Effector memory CD8-positive, alpha-beta T cell (primary cell): ENCODE results near the gene FAM161B.
A peak's percentile ranks its signal among the peaks of the same experiment; 100 is the strongest.

ENCODE experiments used
- ATAC-seq: fragments of 150-1000 bp; cut with Tn5 transposase; replicated peaks from 2 replicates; pipeline ENCODE4 v1.10.0; 2021; ENCODE audit warnings: mild to moderate bottlenecking, moderate library complexity
- DNase-seq, 3 experiments: peaks; one replicate each; pipeline ENCODE4 v3.0.0; 2021
- H3K27ac Mint-ChIP-seq, 2 donors: one replicate each; pipeline ENCODE4 v1.8.0; 2022; ENCODE audit warnings: mild to moderate bottlenecking in 2 of 2, mixed read lengths in 2 of 2, moderate library complexity in 2 of 2
- H3K27me3 Mint-ChIP-seq, 2 donors: one replicate each; pipeline ENCODE4 v1.8.0; 2022; ENCODE audit warnings: mixed read lengths in 2 of 2
- H3K36me3 Mint-ChIP-seq: one replicate; pipeline ENCODE4 v1.8.0; 2022; ENCODE audit warnings: mild to moderate bottlenecking, moderate library complexity, mixed read lengths; ENCODE audit not compliant: insufficient read depth
- H3K4me1 Mint-ChIP-seq, 2 donors: one replicate each; pipeline ENCODE4 v1.8.0; 2022; ENCODE audit warnings: low read depth in 2 of 2, mixed read lengths in 2 of 2
- H3K4me3 Mint-ChIP-seq, 2 donors: one replicate each; pipeline ENCODE4 v1.8.0; 2022; ENCODE audit warnings: mild to moderate bottlenecking in 2 of 2, mixed read lengths in 2 of 2, moderate library complexity in 2 of 2
- H3K9me3 Mint-ChIP-seq, 2 donors: one replicate each; pipeline ENCODE4 v1.8.0; 2022; ENCODE audit warnings: mixed read lengths in 2 of 2

The FAM161B gene

GRCh38 chr14:73973497-73973896 is 23.6 kb upstream of the FAM161B start:
- ATAC-seq (no peak), DNase-seq (no peak)
- H3K4me3 Mint-ChIP-seq, result no peak overlapping the region
- no peak overlapping the region for H3K27ac Mint-ChIP-seq
- H3K36me3 Mint-ChIP-seq, result peaks cover 7% of the 10 kb centered on the region
- no peaks in the 10 kb centered on the region for H3K4me1 Mint-ChIP-seq
- H3K27me3 Mint-ChIP-seq, result no peaks in the 10 kb centered on the region
- no peaks in the 10 kb centered on the region for H3K9me3 Mint-ChIP-seq

GRCh38 chr14:73968885-73969284 is 19.0 kb upstream of the FAM161B start:
- no peak overlapping the region for H3K27ac Mint-ChIP-seq
- no peaks in the 10 kb centered on the region for H3K9me3 Mint-ChIP-seq
- H3K4me3 Mint-ChIP-seq, result no peak overlapping the region
- H3K36me3 Mint-ChIP-seq, result peaks cover 14% of the 10 kb centered on the region
- H3K27me3 Mint-ChIP-seq, result no peaks in the 10 kb centered on the region
- no peaks in the 10 kb centered on the region for H3K4me1 Mint-ChIP-seq
- DNase-seq, result no peak
- ATAC-seq, result no peak

GRCh38 chr14:73965216-73965615 is 15.3 kb upstream of the FAM161B start:
- Mint-ChIP-seq H3K36me3 (peaks cover 29% of the 10 kb centered on the region), H3K4me3 (no peak overlapping the region), H3K27ac (peak overlapping the region; percentile 56 to 57), H3K9me3 (no peaks in the 10 kb centered on the region), H3K4me1 (no peaks in the 10 kb centered on the region), H3K27me3 (no peaks in the 10 kb centered on the region)
- no peak for ATAC-seq
- DNase-seq, result no peak

GRCh38 chr14:73961192-73961591 is 11.3 kb upstream of the FAM161B start:
- ATAC-seq, result no peak
- Mint-ChIP-seq H3K27me3 (no peaks in the 10 kb centered on the region), H3K27ac (no peak overlapping the region), H3K4me1 (no peaks in the 10 kb centered on the region), H3K9me3 (no peaks in the 10 kb centered on the region), H3K4me3 (no peak overlapping the region), H3K36me3 (peaks cover 48% of the 10 kb centered on the region)
- DNase-seq, result no peak

- Mint-ChIP-seq H3K4me1 (no peaks in the 10 kb centered on the region), H3K27me3 (no peaks in the 10 kb centered on the region), H3K9me3 (no peaks in the 10 kb centered on the region), H3K4me3 (no peak overlapping the region), H3K36me3 (peaks cover 68% of the 10 kb centered on the region), H3K27ac (no peak overlapping the region)
- ATAC-seq, result no peak
- no peak for DNase-seq
These were observed 8.7 kb upstream of the FAM161B start for GRCh38 chr14:73958591-73958990.

- no peak overlapping the region for H3K27ac Mint-ChIP-seq
- H3K4me1 Mint-ChIP-seq, result peaks cover 7 to 13% of the 10 kb centered on the region in 2 donors
- H3K4me3 Mint-ChIP-seq, result no peak overlapping the region
- H3K9me3 Mint-ChIP-seq, result no peaks in the 10 kb centered on the region
- no peaks in the 10 kb centered on the region for H3K27me3 Mint-ChIP-seq
- ATAC-seq (no peak), DNase-seq (no peak)
- H3K36me3 Mint-ChIP-seq, result peaks cover 53% of the 10 kb centered on the region
These were observed 5.8 kb upstream of the FAM161B start for GRCh38 chr14:73955674-73956073.

- ATAC-seq, result no peak
- H3K36me3 Mint-ChIP-seq, result peaks cover 54% of the 10 kb centered on the region
- H3K27ac Mint-ChIP-seq, result no peak overlapping the region
- H3K9me3 Mint-ChIP-seq, result no peaks in the 10 kb centered on the region
- no peak overlapping the region for H3K4me3 Mint-ChIP-seq
- H3K27me3 Mint-ChIP-seq, result no peaks in the 10 kb centered on the region
- peaks cover 11 to 19% of the 10 kb centered on the region in 2 donors for H3K4me1 Mint-ChIP-seq
- DNase-seq, result no peak
These were observed 3.8 kb upstream of the FAM161B start for GRCh38 chr14:73953731-73954130.

- ATAC-seq (no peak), DNase-seq (no peak)
- peaks cover 4% of the 10 kb centered on the region in 2 donors for H3K4me1 Mint-ChIP-seq
- no peaks in the 10 kb centered on the region for H3K9me3 Mint-ChIP-seq
- H3K27me3 Mint-ChIP-seq, result no peaks in the 10 kb centered on the region
- no peak overlapping the region for H3K4me3 Mint-ChIP-seq
- no peak overlapping the region for H3K27ac Mint-ChIP-seq
- H3K36me3 Mint-ChIP-seq, result peaks cover 31% of the 10 kb centered on the region
These were observed 4.7 kb downstream of the FAM161B start for GRCh38 chr14:73945159-73945670.

- no peak for ATAC-seq
- Mint-ChIP-seq H3K4me3 (no peak overlapping the region), H3K27me3 (no peaks in the 10 kb centered on the region), H3K36me3 (peaks cover 28% of the 10 kb centered on the region), H3K4me1 (no peaks in the 10 kb centered on the region), H3K27ac (no peak overlapping the region), H3K9me3 (no peaks in the 10 kb centered on the region)
- no peak for DNase-seq
These were observed 5.3 kb downstream of the FAM161B start for GRCh38 chr14:73944432-73945158.

- Mint-ChIP-seq H3K4me3 (no peak overlapping the region), H3K27ac (peak overlapping the region in 1 of 2 donors; percentile 27), H3K27me3 (no peaks in the 10 kb centered on the region), H3K36me3 (peaks cover 28% of the 10 kb centered on the region), H3K9me3 (no peaks in the 10 kb centered on the region), H3K4me1 (no peaks in the 10 kb centered on the region)
- DNase-seq, result no peak
- no peak for ATAC-seq
These were observed 6.8 kb downstream of the FAM161B start for GRCh38 chr14:73943083-73943482.

GRCh38 chr14:73942180-73942579 is 7.7 kb downstream of the FAM161B start:
- H3K9me3 Mint-ChIP-seq, result no peaks in the 10 kb centered on the region

GRCh38 chr14:73937012-73937411 is 12.9 kb downstream of the FAM161B start:
- H3K4me3 Mint-ChIP-seq, result no peak overlapping the region
- no peaks in the 10 kb centered on the region for H3K4me1 Mint-ChIP-seq
- H3K9me3 Mint-ChIP-seq, result no peaks in the 10 kb centered on the region
- H3K27ac Mint-ChIP-seq, result peak overlapping the region in 1 of 2 donors; percentile 1
- ATAC-seq (no peak), DNase-seq (no peak)
- H3K36me3 Mint-ChIP-seq, result peaks cover 41% of the 10 kb centered on the region
- no peaks in the 10 kb centered on the region for H3K27me3 Mint-ChIP-seq

More at GRCh38 chr14:73942180-73942579, 7.7 kb downstream of the FAM161B start:
- Mint-ChIP-seq H3K27me3 (no peaks in the 10 kb centered on the region), H3K4me3 (no peak overlapping the region), H3K27ac (peak overlapping the region; percentile 5 to 76), H3K4me1 (no peaks in the 10 kb centered on the region), H3K36me3 (peaks cover 27% of the 10 kb centered on the region)
- ATAC-seq (no peak), DNase-seq (no peak)

- Mint-ChIP-seq H3K27me3 (no peaks in the 10 kb centered on the region), H3K36me3 (peaks cover 43% of the 10 kb centered on the region)
These were observed 13.3 kb downstream of the FAM161B start for GRCh38 chr14:73936548-73936947.

GRCh38 chr14:73935666-73936065 is 14.2 kb downstream of the FAM161B start:
- H3K4me3 Mint-ChIP-seq, result no peak overlapping the region
- DNase-seq, result no peak
- H3K36me3 Mint-ChIP-seq, result peaks cover 47% of the 10 kb centered on the region
- peak overlapping the region in 1 of 2 donors; percentile 1 for H3K27ac Mint-ChIP-seq
- H3K4me1 Mint-ChIP-seq, result no peaks in the 10 kb centered on the region
- no peak for ATAC-seq
- H3K27me3 Mint-ChIP-seq, result no peaks in the 10 kb centered on the region
- no peaks in the 10 kb centered on the region for H3K9me3 Mint-ChIP-seq

More at GRCh38 chr14:73936548-73936947, 13.3 kb downstream of the FAM161B start:
- Mint-ChIP-seq H3K4me1 (no peaks in the 10 kb centered on the region), H3K27ac (peak overlapping the region in 1 of 2 donors; percentile 1), H3K4me3 (no peak overlapping the region), H3K9me3 (no peaks in the 10 kb centered on the region)
- no peak for ATAC-seq
- DNase-seq, result no peak
